Stimulated activated CD4-positive, alpha-beta T cell treated with anti-CD3 and anti-CD28 coated beads, Interleukin-2, amount 100 ng/mL, for 24 hours (primary cell): ENCODE measurements around the gene ERMAP.

Source experiments
- DNase-seq, 2 donors: peaks; one replicate each; pipeline ENCODE4 v3.0.0-alpha.2; 2020

ERMAP gene, protein sequence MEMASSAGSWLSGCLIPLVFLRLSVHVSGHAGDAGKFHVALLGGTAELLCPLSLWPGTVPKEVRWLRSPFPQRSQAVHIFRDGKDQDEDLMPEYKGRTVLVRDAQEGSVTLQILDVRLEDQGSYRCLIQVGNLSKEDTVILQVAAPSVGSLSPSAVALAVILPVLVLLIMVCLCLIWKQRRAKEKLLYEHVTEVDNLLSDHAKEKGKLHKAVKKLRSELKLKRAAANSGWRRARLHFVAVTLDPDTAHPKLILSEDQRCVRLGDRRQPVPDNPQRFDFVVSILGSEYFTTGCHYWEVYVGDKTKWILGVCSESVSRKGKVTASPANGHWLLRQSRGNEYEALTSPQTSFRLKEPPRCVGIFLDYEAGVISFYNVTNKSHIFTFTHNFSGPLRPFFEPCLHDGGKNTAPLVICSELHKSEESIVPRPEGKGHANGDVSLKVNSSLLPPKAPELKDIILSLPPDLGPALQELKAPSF

GRCh38 chr1:42816585-42817439 is at the start of gene ERMAP, which contains the start of gene SVBP:
TSS of gene ERMAP (plus strand) at chr1:42817122. CDS start at chr1:42830449, 13,327 bp downstream.
TSS of gene SVBP (minus strand) at chr1:42817397. CDS start at chr1:42816544, 853 bp downstream.
- DNase-seq: peak; percentile 95

DNA sequence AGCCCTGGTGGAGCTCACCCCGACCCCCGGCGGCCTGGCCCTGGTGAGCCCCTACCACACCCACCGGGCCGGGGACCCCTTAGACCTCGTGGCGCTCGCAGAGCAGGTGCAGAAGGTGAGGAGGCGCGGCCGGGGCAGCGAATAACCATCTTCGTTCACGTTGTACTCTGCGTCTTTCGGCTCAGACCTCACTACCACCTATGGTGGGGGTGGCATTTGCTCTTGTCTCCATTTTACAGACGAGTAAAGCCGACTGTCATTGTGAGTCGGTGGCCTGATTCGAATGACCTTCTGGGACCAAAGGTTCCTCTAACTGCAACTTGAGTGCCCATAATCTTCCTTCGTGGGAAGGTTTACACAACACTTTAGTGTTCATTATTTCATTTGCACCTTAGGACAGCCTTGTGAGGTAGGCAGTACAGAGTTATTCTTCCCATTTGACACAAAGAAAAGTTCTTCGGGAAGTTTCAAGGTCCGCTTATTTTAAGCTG is 49.4 kb upstream of the ERMAP start:
- no peak for DNase-seq

GRCh38 chr1:42768172-42768571 is 48.8 kb upstream of the ERMAP start:
- no peak for DNase-seq

DNA sequence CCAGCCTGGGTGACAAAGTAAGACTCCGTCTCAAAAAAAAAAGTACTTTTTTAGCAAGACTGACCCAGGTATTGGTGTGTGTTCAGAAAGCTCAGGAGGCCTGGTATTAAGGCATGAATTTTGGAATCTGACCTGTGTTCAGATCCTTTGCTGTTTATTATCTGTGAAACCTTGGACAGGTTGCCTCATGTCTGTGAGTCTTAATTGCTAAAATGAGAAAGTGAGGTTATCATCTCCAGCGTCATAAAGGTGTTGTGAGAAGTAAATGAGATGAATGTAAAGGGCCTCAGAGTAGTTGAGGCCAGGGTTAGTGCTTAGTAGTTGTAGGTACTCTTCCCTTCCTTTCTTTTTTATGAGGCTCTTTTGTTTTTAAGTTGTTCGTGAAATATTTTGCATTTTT is 47.1 kb upstream of the ERMAP start:
- no peak for DNase-seq

GRCh38 chr1:42773420-42773819 is 43.5 kb upstream of the ERMAP start:
- no peak for DNase-seq

DNA sequence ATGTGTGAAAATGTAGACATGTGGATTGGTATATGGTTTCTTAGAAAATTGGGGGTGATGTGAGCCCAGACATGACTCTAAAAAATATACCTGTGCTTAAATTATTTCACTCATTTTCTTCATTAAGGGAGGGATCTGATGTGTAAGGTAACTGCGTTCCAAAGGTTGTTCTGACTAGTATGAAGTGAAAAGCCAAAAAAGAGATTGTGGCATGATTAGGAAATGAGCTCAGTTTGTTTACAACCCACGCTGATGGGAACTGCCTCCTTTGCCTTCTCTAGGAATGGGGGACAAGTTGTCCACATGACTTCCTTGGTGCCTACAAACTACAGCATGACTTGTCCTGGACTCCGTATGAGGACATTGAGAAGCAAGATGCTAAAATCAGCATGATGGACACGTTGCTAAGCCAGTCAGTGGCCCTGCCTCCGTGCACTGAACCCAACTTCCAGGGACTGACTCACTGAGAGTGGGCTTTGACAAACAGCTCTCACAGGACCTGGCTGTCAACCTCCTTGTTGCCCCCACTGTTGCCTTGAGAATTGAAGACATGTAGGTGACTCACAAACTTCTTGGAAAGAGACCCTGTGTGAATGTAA is 41.9 kb upstream of the ERMAP start:
- no peak for DNase-seq

- no peak for DNase-seq
These were observed 40.4 kb upstream of the ERMAP start for GRCh38 chr1:42776502-42776901.

DNA sequence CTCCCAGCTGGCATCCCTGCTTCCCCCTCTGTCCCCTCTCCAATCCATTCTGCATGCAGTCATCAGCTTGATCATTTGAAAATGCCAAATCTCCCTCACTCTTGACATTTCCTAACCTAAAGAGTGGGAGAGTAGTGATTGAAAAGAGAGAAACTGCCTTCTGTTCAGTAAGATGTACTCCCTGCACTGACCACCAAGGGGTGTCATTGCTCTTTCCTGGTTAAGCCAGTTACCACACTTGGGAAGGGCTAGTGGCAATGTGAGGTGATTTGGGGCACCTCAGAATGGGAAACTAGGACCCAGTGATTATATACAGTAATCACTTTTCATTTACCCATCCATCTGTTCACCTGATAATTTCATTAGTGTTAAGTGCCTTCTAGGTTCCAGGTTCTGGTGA is 39.1 kb upstream of the ERMAP start:
- peak in 1 of 2 donors; percentile 33 for DNase-seq

GRCh38 chr1:42779725-42780124 is 37.2 kb upstream of the ERMAP start:
- no peak for DNase-seq

DNA sequence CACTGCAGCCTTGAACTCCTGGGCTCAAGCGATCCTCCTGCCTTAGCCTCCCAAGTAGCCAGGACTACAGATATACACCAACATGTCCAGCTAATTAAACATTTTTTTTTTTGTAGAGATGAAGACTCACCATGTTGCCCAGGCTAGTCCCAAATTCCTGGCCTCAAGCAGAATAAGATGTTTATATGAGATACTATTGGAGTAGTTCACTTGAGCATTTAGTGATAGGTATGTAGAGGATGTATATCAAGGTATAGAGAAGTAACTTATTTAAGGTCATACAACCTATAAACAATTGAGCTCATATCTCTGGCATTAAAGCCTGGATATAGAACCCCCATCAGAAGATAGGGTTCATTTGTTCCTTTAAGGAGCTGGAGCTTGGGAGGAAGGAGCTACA is 36.7 kb upstream of the ERMAP start:
- no peak for DNase-seq

GRCh38 chr1:42783092-42783491 is 33.8 kb upstream of the ERMAP start:
- DNase-seq: no peak

DNA sequence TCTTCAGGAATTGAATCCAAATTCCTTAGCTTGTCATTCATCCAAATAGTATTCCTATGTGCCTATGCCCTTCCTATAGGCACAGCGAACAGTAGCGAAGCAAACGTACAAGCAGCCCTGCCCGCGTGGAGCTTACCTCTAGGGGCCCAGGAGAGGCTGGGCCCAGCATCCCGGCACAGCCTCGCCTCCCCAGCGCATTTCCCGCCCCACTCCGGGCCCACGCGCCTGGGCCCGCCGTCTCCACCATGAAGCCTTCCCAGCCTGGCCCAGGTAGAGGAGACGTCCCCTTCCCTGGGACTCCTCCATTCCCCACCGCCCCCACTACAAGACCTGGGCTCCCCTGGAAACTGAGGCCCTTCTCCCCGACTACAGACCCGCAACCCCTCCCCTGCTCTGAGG is 32.4 kb upstream of the ERMAP start:
- DNase-seq: no peak

GRCh38 chr1:42784946-42785693 is 31.8 kb upstream of the ERMAP start, which contains the start of gene TMEM269:
TSS of gene TMEM269 (plus strand) at chr1:42784991. CDS start at chr1:42789894, 4,903 bp downstream.
- peak; percentile 41 to 45 for DNase-seq

DNA sequence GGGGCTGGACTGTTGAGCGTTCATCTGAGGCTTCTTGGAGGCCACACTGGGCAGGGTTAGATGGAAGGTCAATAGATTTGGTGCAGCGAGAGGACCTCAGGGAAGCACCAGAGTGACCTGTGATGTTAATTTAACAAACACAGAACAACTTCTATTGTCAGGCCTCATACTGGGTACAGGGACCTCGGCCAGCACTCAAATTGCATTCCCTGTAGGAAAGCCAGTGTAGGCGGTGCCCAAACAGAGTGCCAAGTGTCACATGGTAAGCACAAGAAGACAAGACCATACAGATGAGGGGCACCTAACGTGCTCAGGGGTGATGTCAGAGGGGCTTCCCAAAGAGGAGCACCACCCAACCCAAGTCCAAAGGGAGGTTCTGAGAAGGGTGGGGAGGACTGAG is 30.8 kb upstream of the ERMAP start:
- no peak for DNase-seq

GRCh38 chr1:42788021-42788420 is 28.9 kb upstream of the ERMAP start:
- DNase-seq: no peak

GRCh38 chr1:42793824-42794223 is 23.1 kb upstream of the ERMAP start:
- no peak for DNase-seq

DNA sequence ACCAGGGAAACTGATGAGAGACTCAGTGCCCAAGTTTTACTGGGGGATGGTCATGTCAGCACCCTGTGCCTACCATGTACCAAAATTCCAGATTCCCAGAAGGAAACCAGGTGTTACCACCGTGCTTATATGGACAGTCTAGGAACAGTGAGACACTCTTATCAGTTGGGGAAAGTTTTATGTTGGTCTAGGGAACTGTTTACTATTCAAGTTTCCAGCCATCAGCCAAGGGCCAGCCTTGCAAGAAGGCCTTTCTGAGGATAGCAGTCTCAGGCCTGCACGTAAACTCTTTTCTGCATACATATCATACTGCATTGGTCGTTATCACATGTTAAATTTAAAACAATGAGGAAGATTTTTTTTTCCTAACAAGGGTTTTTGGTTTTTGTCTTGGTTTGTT is 19.5 kb upstream of the ERMAP start:
- DNase-seq: no peak

GRCh38 chr1:42797979-42798378 is 18.9 kb upstream of the ERMAP start:
- no peak for DNase-seq

DNA sequence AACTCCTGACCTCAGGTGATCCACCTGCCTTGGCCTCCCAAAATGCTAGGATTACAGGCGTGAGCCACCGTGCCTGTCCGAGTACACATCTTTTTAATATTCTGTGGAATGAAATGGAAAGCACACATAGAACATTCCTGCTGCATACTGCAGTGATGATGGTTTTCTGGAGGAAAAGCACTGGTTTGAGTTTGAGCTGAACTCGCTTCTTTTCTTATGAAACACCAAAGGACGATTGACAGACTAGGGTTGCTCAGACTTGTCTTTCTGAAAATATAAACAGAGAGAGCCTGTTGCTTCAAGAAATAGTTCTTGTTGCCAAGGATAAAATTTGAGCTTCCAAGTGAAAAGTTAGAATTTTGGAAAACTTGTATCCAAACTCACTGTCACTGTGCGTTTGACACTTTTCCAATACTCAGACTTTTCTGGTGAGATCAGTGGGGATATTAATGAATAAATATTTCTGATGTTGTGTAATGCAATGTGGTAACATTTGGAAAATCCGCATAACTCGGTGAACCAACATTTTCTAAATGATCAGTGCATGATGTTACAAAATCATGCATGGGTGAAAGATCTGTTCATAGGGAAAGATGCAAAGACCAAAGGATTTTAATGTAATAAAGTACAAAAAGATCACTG is 15.0 kb upstream of the ERMAP start:
- DNase-seq: no peak

DNA sequence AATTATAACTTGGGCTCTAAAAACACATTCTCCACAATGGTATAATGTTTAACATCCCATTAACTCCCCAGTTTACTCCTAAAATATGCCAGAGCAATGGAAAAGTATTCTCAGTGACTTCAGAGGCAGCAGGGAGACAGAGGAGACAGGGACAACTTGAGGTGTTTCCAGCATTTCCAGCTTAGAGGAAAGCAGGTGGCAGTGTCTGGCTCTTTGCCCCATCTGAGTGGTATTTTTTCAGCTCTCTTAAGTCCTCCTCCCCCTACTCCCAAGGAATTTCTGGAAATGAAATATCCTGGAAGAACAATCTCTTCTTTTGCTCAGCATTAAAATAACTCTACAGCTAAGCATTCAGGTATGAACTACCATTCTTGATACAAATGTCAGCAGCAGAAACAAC is 10.8 kb upstream of the ERMAP start:
- no peak for DNase-seq

- no peak for DNase-seq
These were observed 10.3 kb upstream of the ERMAP start for GRCh38 chr1:42806593-42806992.
